ENCODE data around the gene MICB. TPM values are rescaled to one million over a fixed set of nuclear protein-coding genes. Genes with fewer than 3 reads are reported as not detected.

Gene MICB
- total and polyA plus RNA-seq, 9 of the 15 experiments (the other 6 are each of a cell fraction or from before 2014, with no cell fraction given): 13.3 to 34.5 (median 19.8) TPM

DNA sequence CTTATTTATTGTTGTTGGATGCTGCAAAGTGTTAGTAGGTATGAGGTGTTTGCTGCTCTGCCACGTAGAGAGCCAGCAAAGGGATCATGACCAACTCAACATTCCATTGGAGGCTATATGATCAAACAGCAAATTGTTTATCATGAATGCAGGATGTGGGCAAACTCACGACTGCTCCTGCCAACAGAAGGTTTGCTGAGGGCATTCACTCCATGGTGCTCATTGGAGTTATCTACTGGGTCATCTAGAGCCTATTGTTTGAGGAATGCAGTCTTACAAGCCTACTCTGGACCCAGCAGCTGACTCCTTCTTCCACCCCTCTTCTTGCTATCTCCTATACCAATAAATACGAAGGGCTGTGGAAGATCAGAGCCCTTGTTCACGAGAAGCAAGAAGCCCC lies 12.1 kb downstream of the MICB start (continued):
- TF ChIP-seq, protein P1, sequence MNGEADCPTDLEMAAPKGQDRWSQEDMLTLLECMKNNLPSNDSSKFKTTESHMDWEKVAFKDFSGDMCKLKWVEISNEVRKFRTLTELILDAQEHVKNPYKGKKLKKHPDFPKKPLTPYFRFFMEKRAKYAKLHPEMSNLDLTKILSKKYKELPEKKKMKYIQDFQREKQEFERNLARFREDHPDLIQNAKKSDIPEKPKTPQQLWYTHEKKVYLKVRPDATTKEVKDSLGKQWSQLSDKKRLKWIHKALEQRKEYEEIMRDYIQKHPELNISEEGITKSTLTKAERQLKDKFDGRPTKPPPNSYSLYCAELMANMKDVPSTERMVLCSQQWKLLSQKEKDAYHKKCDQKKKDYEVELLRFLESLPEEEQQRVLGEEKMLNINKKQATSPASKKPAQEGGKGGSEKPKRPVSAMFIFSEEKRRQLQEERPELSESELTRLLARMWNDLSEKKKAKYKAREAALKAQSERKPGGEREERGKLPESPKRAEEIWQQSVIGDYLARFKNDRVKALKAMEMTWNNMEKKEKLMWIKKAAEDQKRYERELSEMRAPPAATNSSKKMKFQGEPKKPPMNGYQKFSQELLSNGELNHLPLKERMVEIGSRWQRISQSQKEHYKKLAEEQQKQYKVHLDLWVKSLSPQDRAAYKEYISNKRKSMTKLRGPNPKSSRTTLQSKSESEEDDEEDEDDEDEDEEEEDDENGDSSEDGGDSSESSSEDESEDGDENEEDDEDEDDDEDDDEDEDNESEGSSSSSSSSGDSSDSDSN (IDR thresholded peaks at IDR 0.05; ENCODE audit: borderline replicate concordance in 1 of 2, low read depth in 2 of 2, low read length in 2 of 2): no peak
- TF ChIP-seq ZNF586 (CRISPR knock-in tag; conservative IDR thresholded peaks at IDR 0.05): no peak
- TF ChIP-seq SMARCA4 (IDR thresholded peaks at IDR 0.05): no peak
- TF ChIP-seq NCOA6 (IDR thresholded peaks at IDR 0.05): no peak

DNA sequence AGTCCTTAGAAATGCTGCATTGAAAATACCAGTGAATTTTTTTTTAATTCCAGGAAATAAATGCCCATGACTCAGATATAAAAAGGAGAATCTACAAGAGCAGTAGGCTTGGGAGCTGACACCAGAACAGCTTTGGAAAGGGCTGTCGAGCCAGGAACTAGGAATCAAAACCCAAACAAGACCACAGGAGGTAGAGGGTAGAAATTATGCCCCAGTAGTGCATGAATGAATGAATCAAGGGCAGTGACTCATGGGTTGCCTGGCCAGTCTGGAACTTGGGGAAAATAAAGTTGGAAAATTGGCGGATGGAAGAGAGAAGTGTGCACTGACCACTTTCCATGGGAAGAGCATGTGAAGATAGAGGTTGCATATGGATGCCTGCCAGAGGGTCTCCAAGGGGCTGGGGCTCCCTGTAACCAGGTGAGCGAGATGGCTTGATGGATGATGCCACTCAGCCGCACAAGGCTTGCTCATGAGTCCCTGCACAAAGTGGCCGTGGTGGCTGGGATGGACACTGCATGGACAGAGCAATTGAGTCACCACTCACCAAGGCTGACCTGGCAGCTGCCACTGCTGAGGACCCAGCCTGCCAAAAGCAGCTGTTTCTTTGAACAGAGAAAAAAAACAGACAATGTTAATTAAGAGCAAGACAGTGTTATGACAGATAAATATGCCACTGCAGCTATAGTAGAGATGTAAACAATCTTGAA lies 15.7 kb downstream of the MICB start:
- no peak for ATAC-seq
- H3K27ac ChIP-seq (ENCODE audit: extremely low read depth, low read depth, low read length): no peak overlapping the region
- in situ Hi-C loops (cut with MboI) (no loop called here), intact Hi-C loops (cut with micrococcal nuclease) (no loop called here)
- H3K36me3 ChIP-seq (ENCODE audit: control insufficient read depth, insufficient read depth, low read length): peaks cover 21% of the 10 kb centered on the region
- H3K9ac ChIP-seq (ENCODE audit: insufficient read depth in 1 of 2, low read depth in 2 of 2, low read length in 2 of 2): no peak overlapping the region
- WGBS (ENCODE audit: insufficient coverage, low coverage, missing lambda C conversion rate): 5% methylated on average over 5 of the region's 5 CpGs
- no TSS peak for BruUV-seq (replicated peaks)
- FAIRE-seq: no peak
- ChIA-PET CTCF (ENCODE audit: low intra/inter-chr PET ratio) (no interaction called here), POLR2A (interaction anchor here (0.6 to 3.7 kb wide), 5 partner anchors 9 to 28 kb away, joined by 3 to 24 read pairs (median 3); partner anchors contain the start of genes DDX39B and MCCD1)
- H3K27me3 ChIP-seq (ENCODE audit: control insufficient read depth in 2 of 2, insufficient read depth in 2 of 2, low read length in 2 of 2): peaks cover 8 to 15% of the 10 kb centered on the region in 2 experiments; a peak in 4 of 5 replicates
- peaks cover 0 to 3% of the 10 kb centered on the region in 2 experiments; a peak in 2 of 5 replicates for H3K4me1 ChIP-seq (replicated peaks in 1 of 2; ENCODE audit: control insufficient read depth in 2 of 2, insufficient read depth in 2 of 2, low read length in 2 of 2)
- H4K20me1 ChIP-seq (replicated peaks; ENCODE audit: control insufficient read depth, insufficient read depth, low read length): no peaks in the 10 kb centered on the region
- H3K4me2 ChIP-seq (ENCODE audit: insufficient read depth, low read length): no peak overlapping the region
- H2AFZ ChIP-seq (ENCODE audit: low read depth, low read length): no peak overlapping the region
- no peak for DNase-seq (ENCODE audit: extremely low read depth in 1 of 4, low spot score in 3 of 4)
- H3K4me3 ChIP-seq: no peak overlapping the region
- H3K9me3 ChIP-seq (replicated peaks; ENCODE audit: control insufficient read depth, insufficient read depth, low read depth, low read length): no peaks in the 10 kb centered on the region
- no peaks in the 10 kb centered on the region for H3K79me2 ChIP-seq (ENCODE audit: control insufficient read depth, insufficient read depth, low read length)
- TF ChIP-seq IRF2 (CRISPR knock-in tag; IDR thresholded peaks at IDR 0.05) (0 out of 2 replicates have a peak, but pooled peaks have one; percentile 19), HDAC2 (IDR thresholded peaks at IDR 0.05) (no peak)
- H3K9me1 ChIP-seq (ENCODE audit: control insufficient read depth, insufficient read depth, low read length): no peaks in the 10 kb centered on the region

All from K562 (cell line).